ENCODE data around the gene SLC13A2.

DNA sequence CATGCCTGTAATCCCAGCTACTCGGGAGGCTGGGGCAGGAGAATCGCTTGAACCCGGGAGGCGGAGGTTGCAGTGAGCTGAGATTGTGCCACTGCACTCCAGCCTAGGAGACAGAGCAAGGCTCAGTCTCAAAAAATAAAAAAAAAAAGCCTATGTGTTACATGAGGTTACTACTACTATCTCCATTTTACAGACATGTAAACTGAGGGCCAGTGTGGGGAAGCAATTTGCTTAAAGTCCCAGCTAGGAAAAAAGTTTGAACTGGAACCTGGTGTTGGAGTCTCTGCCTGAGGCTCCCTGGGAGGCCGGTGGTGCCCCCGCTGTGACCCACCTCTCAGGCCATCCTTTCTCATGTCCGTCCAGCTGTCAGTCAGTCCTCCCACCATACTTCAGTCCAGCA lies 4.5 kb downstream of the SLC13A2 start:
- TF ChIP-seq POLR2AphosphoS5 (IDR thresholded peaks at IDR 0.05; ENCODE audit: borderline replicate concordance, low read depth, low read length) (no peak), EZH2 (IDR thresholded peaks at IDR 0.05) (no peak), FOXP2 (optimal IDR thresholded peaks at IDR 0.05; ENCODE audit: control extremely low read depth, extremely low read length, insufficient read depth) (no peak)
